Right atrium auricular region (tissue), 2 donors: ENCODE results near the gene ESM1. TPM values are rescaled to one million over a fixed set of nuclear protein-coding genes. Genes with fewer than 3 reads are reported as not detected.

ENCODE experiments used
- DNase-seq: peaks from one replicate; pipeline ENCODE4 v3.0.0-alpha.2; 2019; ENCODE audit warnings: low spot score
- H3K27ac ChIP-seq, 2 donors: fragments of 200-600 bp; sonication (generic); 1 replicate in 1 of 2; 2 replicates in 1 of 2; pipeline ENCODE4 v1.5.1; 2016 to 2019
- H3K27me3 ChIP-seq, 2 donors: fragments of 200-600 bp; sonication (generic); one replicate each; pipeline versions ENCODE4 v1.5.1 to v1.6.0; 2017 to 2019
- H3K36me3 ChIP-seq: fragments of 200-600 bp; sonication (generic); one replicate; pipeline ENCODE4 v1.5.1; 2016
- H3K4me1 ChIP-seq, 2 donors: fragments of 200-600 bp; sonication (generic); one replicate each; pipeline versions ENCODE4 v1.5.1 to v1.6.0; 2017 to 2019
- H3K4me3 ChIP-seq, 2 donors: fragments of 200-600 bp; sonication (generic); 1 replicate in 1 of 2; 2 replicates in 1 of 2; pipeline ENCODE4 v1.5.1; 2017 to 2019; ENCODE audit warnings: mild to moderate bottlenecking in 1 of 2, moderate library complexity in 1 of 2
- H3K9me3 ChIP-seq, 2 donors: fragments of 200-600 bp; sonication (generic); one replicate each; pipeline ENCODE4 v1.5.1; 2019
- total RNA-seq, 2 donors: library from RNA; depleted of rRNA; stranded (reverse); fragments of >200 nt; gene quantifications; one replicate each; pipeline ENCODE4 v1.1.0, GENCODE V29; 2016
- TF ChIP-seq, protein P1 (sequence below), 2 donors: fragments of 200-600 bp; sonication (generic); IDR thresholded peaks; one replicate each; pipeline ENCODE4 v1.5.1; 2019; ENCODE audit warnings: antibody characterized with exemption in 2 of 2

Gene ESM1
- total RNA-seq, 2 donors from 2014 or later: not detected

DNA sequence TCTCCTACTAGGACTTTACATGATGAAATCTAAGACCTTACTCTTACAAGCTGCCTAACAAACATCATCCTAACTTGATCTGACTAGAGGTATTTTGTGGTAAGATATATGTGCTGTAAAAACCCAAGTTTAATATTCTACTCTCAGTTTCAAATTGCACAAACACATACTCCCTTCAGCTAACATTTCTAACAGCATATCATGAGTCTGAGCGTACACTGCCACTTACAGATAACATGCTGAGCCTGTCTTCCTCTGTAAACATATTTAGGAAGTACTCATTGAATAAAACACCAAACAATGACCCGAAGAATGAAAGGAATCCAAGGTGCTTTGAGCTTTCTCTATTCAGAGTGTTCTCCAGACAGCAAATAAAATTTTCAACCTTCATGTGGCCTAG lies 7.9 kb upstream of the ESM1 start:
- no peak overlapping the region for H3K27ac ChIP-seq
- no peaks in the 10 kb centered on the region for H3K4me1 ChIP-seq
- no peaks in the 10 kb centered on the region for H3K9me3 ChIP-seq
- no peak for DNase-seq
- TF ChIP-seq, protein P1, sequence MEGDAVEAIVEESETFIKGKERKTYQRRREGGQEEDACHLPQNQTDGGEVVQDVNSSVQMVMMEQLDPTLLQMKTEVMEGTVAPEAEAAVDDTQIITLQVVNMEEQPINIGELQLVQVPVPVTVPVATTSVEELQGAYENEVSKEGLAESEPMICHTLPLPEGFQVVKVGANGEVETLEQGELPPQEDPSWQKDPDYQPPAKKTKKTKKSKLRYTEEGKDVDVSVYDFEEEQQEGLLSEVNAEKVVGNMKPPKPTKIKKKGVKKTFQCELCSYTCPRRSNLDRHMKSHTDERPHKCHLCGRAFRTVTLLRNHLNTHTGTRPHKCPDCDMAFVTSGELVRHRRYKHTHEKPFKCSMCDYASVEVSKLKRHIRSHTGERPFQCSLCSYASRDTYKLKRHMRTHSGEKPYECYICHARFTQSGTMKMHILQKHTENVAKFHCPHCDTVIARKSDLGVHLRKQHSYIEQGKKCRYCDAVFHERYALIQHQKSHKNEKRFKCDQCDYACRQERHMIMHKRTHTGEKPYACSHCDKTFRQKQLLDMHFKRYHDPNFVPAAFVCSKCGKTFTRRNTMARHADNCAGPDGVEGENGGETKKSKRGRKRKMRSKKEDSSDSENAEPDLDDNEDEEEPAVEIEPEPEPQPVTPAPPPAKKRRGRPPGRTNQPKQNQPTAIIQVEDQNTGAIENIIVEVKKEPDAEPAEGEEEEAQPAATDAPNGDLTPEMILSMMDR (IDR thresholded peaks at IDR 0.05): no peak
- H3K36me3 ChIP-seq: no peaks in the 10 kb centered on the region
- no peak overlapping the region for H3K4me3 ChIP-seq
- no peaks in the 10 kb centered on the region for H3K27me3 ChIP-seq

DNA sequence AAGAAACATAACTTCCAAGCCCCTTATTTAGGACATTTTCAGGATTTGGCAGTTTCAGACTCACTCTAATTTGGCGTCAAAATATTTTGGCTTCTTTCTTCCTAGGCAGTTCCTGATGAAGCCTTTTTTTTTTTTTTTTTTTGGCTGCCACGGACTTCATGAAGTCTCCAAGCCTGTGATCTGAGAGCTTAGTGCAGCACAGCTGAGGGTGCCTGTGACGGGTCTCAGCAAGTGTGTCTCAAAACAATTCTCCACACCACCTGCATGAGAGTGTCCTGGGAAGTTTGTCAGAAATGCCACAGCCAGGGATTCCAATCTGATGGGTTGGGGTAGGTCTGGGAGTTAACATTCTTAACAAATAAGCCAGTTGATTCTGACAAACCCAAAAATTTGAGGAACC lies 6.0 kb upstream of the ESM1 start:
- H3K27ac ChIP-seq: no peak overlapping the region
- no peaks in the 10 kb centered on the region for H3K36me3 ChIP-seq
- no peak for DNase-seq
- TF ChIP-seq, protein P1 (IDR thresholded peaks at IDR 0.05): no peak
- H3K4me3 ChIP-seq: no peak overlapping the region
- no peaks in the 10 kb centered on the region for H3K27me3 ChIP-seq
- no peaks in the 10 kb centered on the region for H3K9me3 ChIP-seq
- H3K4me1 ChIP-seq: no peaks in the 10 kb centered on the region

DNA sequence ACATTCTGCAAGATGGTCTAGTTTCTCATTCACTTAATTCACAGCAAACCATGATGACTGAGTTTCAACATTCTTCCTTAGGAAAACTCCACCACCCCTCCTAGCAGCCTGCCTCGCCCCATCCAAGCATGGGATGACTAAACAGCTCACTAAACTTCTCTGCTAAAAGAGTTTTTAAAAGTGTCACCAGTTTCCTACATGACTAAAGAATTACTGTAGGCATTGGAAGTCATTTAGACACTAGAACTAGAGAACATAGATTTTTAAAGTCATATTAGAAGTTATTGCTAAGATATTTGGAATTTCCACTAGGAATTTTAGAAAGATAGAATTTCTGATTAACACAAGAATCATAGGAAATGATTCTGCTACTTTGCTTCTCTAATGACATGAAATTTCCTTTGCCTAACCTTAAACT lies 5.5 kb upstream of the ESM1 start:
- no peaks in the 10 kb centered on the region for H3K27me3 ChIP-seq
- H3K27ac ChIP-seq: no peak overlapping the region
- H3K4me1 ChIP-seq: no peaks in the 10 kb centered on the region
- no peak overlapping the region for H3K4me3 ChIP-seq
- DNase-seq: no peak
- no peaks in the 10 kb centered on the region for H3K9me3 ChIP-seq
- no peaks in the 10 kb centered on the region for H3K36me3 ChIP-seq
- TF ChIP-seq, protein P1 (IDR thresholded peaks at IDR 0.05): no peak

DNA sequence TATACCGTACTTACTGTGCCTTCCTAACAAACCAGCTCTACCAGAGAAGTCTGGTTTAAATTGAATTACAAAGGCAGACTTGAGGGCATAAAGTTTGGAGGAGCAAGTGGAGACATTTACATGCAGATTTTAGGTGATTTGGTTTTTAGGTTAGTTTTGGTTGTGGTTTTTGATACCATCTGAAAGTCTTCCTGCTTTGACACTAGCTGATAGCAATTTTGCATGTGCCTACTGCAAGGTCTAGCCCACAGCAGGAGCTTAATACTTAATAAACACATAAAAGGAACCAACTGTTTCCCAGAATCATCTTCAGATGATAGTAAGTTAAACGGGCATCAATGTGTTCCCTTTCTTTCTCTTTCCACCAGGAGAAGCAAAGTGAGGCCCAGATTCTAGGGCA lies 3.4 kb upstream of the ESM1 start:
- no peaks in the 10 kb centered on the region for H3K36me3 ChIP-seq
- H3K27ac ChIP-seq: no peak overlapping the region
- H3K4me3 ChIP-seq: no peak overlapping the region
- H3K27me3 ChIP-seq: no peaks in the 10 kb centered on the region
- no peak for DNase-seq
- TF ChIP-seq, protein P1 (IDR thresholded peaks at IDR 0.05): no peak
- H3K9me3 ChIP-seq: no peaks in the 10 kb centered on the region
- peaks cover 0 to 5% of the 10 kb centered on the region in 2 donors for H3K4me1 ChIP-seq

DNA sequence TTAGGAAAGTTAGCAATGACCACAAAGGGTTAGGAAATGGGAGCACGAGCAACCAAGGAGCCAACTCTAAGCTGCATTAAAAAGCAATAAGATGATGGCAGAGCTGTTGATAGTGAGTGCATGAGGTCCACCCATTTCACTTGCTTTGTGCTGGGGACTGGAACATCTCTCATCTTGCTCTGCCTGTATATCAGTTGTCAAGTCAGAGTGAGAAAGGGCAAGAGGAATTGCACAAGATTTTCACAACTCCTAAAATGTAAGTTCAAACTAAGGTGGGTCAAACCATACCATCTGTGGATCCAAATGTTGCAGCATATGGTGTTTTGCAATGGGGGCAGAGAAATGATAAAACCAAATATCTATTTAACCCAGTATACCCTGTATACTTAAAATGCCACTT lies 2.8 kb upstream of the ESM1 start:
- Histone ChIP-seq H3K36me3 (no peaks in the 10 kb centered on the region), H3K27me3 (no peaks in the 10 kb centered on the region), H3K9me3 (no peaks in the 10 kb centered on the region), H3K4me3 (no peak overlapping the region), H3K27ac (no peak overlapping the region), H3K4me1 (peaks cover 0 to 5% of the 10 kb centered on the region in 2 donors)
- no peak for DNase-seq
- TF ChIP-seq, protein P1 (IDR thresholded peaks at IDR 0.05): no peak

DNA sequence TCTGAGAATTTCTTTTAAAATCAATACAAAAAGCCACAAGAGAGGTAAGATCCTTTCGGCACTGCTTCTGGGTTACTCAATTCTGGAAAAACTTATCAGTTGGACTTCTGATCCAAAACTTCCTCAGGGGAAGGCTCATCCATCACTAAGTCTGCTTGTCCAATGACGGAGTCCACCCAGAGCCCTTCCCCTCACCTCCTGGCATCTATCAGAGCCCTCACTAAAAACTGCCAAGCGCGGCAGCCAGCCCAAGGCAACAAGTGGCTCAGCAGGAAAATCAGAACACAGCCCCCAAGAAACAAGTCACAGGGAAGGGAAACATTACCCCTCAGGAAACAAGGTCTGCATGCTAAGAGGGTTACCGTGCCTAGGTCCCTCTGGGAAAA lies 869 bp upstream of the ESM1 start:
- no peak for DNase-seq
- Histone ChIP-seq H3K27ac (no peak overlapping the region), H3K4me1 (peaks cover 0 to 5% of the 10 kb centered on the region in 2 donors), H3K4me3 (no peak overlapping the region), H3K27me3 (no peaks in the 10 kb centered on the region), H3K9me3 (no peaks in the 10 kb centered on the region), H3K36me3 (no peaks in the 10 kb centered on the region)
- TF ChIP-seq, protein P1 (IDR thresholded peaks at IDR 0.05): no peak
